ENCODE results near the gene PPP1R2.

DNA sequence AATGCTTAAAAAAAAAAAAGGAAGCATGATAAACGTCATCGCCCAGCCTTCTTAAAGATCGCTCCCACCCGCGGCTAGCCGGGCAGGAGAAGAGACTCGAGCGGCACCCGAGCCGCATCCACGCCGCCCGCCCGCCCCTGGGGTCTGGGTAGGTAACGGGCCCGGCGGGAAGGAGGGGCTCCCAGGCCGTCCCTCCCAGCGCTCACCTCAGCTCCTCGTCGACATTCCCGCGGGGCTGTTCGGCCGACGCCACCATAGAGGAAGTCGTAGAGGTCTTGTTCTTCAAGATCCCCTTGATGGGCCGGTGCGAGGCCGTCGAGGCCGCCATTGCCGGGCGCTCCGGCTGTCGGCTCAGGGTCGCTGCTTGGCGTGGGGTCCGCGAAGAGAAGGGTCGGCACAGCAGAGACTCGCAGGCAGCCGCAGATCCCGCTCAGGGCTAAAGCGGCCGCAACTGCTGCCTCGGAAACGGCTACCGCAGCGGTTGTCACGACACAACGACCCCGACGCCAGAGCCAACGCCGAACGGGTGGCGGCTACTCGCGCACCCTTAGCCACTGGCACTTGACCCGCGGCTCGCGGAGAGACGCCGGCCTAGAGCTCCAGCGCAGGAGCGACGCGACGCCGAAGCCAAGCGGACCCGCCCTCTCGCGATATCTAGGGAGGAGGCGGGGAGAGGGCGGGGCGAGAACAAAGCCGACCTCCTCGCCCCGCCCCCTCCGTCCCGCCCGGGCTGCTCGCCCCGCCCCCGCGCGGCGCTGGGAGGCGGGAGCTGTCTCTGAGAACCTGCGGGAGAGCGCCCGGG, at the start of gene PPP1R2:
- TF ChIP-seq, protein P1, sequence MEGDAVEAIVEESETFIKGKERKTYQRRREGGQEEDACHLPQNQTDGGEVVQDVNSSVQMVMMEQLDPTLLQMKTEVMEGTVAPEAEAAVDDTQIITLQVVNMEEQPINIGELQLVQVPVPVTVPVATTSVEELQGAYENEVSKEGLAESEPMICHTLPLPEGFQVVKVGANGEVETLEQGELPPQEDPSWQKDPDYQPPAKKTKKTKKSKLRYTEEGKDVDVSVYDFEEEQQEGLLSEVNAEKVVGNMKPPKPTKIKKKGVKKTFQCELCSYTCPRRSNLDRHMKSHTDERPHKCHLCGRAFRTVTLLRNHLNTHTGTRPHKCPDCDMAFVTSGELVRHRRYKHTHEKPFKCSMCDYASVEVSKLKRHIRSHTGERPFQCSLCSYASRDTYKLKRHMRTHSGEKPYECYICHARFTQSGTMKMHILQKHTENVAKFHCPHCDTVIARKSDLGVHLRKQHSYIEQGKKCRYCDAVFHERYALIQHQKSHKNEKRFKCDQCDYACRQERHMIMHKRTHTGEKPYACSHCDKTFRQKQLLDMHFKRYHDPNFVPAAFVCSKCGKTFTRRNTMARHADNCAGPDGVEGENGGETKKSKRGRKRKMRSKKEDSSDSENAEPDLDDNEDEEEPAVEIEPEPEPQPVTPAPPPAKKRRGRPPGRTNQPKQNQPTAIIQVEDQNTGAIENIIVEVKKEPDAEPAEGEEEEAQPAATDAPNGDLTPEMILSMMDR (conservative IDR thresholded peaks at IDR 0.05): no peak
- TF ChIP-seq ZFX (IDR thresholded peaks at IDR 0.05): peak; percentile 77

All from C4-2B (cell line).